ENCODE data around the gene ATP10A.
A peak's percentile ranks its signal among the peaks of the same experiment; 100 is the strongest.

The ATP10A gene

GRCh38 chr15:25677719-25678499, 185.2 kb downstream of the ATP10A start:
- Histone ChIP-seq H3K36me3 (ENCODE audit: insufficient read depth, low read length) (0 out of 2 replicates have a peak, but pooled peaks cover 4% of the 10 kb centered on the region), H2AFZ (ENCODE audit: low read length, unreplicated experiment) (no peak overlapping the region), H3K27ac (ENCODE audit: low read depth, low read length) (no peak overlapping the region), H3K4me1 (ENCODE audit: control insufficient read depth, insufficient read depth, low read length, unreplicated experiment) (no peaks in the 10 kb centered on the region), H3K79me2 (ENCODE audit: control insufficient read depth, insufficient read depth, low read length, unreplicated experiment) (no peaks in the 10 kb centered on the region), H3K27me3 (ENCODE audit: insufficient read depth, low read length) (no peaks in the 10 kb centered on the region), H3K4me3 (ENCODE audit: low read depth, low read length) (no peak overlapping the region)

- Histone ChIP-seq H3K27ac (ENCODE audit: low read depth, low read length) (no peak overlapping the region), H3K4me1 (ENCODE audit: control insufficient read depth, insufficient read depth, low read length, unreplicated experiment) (no peaks in the 10 kb centered on the region), H2AFZ (ENCODE audit: low read length, unreplicated experiment) (no peak overlapping the region), H3K27me3 (ENCODE audit: insufficient read depth, low read length) (peaks cover under 1% of the 10 kb centered on the region; the same call in 1 of the 2 replicates), H3K4me3 (ENCODE audit: low read depth, low read length) (no peak overlapping the region), H3K36me3 (ENCODE audit: insufficient read depth, low read length) (no peaks in the 10 kb centered on the region), H3K79me2 (ENCODE audit: control insufficient read depth, insufficient read depth, low read length, unreplicated experiment) (no peaks in the 10 kb centered on the region)
Observed at GRCh38 chr15:25676070-25676469, 187.1 kb downstream of the ATP10A start.

GRCh38 chr15:25675396-25675795, 187.7 kb downstream of the ATP10A start:
- no peaks in the 10 kb centered on the region for H3K4me1 ChIP-seq (ENCODE audit: control insufficient read depth, insufficient read depth, low read length, unreplicated experiment)
- no peak overlapping the region for H2AFZ ChIP-seq (ENCODE audit: low read length, unreplicated experiment)
- H3K4me3 ChIP-seq (ENCODE audit: low read depth, low read length): no peak overlapping the region

GRCh38 chr15:25674913-25675312, 188.2 kb downstream of the ATP10A start:
- Histone ChIP-seq H3K79me2 (ENCODE audit: control insufficient read depth, insufficient read depth, low read length, unreplicated experiment) (no peaks in the 10 kb centered on the region), H2AFZ (ENCODE audit: low read length, unreplicated experiment) (no peak overlapping the region), H3K4me3 (ENCODE audit: low read depth, low read length) (no peak overlapping the region), H3K36me3 (ENCODE audit: insufficient read depth, low read length) (no peaks in the 10 kb centered on the region), H3K27ac (ENCODE audit: low read depth, low read length) (no peak overlapping the region), H3K27me3 (ENCODE audit: insufficient read depth, low read length) (peaks cover 12% of the 10 kb centered on the region; the same call in 1 of the 2 replicates), H3K4me1 (ENCODE audit: control insufficient read depth, insufficient read depth, low read length, unreplicated experiment) (no peaks in the 10 kb centered on the region)

More at GRCh38 chr15:25675396-25675795, 187.7 kb downstream of the ATP10A start:
- H3K27ac ChIP-seq (ENCODE audit: low read depth, low read length): no peak overlapping the region
- peaks cover 8% of the 10 kb centered on the region; the same call in 1 of the 2 replicates for H3K27me3 ChIP-seq (ENCODE audit: insufficient read depth, low read length)
- H3K36me3 ChIP-seq (ENCODE audit: insufficient read depth, low read length): no peaks in the 10 kb centered on the region
- no peaks in the 10 kb centered on the region for H3K79me2 ChIP-seq (ENCODE audit: control insufficient read depth, insufficient read depth, low read length, unreplicated experiment)

- no peaks in the 10 kb centered on the region for H3K36me3 ChIP-seq (ENCODE audit: insufficient read depth, low read length)
- no peak overlapping the region for H3K4me3 ChIP-seq (ENCODE audit: low read depth, low read length)
Observed at GRCh38 chr15:25673972-25674371, 189.2 kb downstream of the ATP10A start.

GRCh38 chr15:25673351-25673750, 189.8 kb downstream of the ATP10A start:
- Histone ChIP-seq H3K79me2 (ENCODE audit: control insufficient read depth, insufficient read depth, low read length, unreplicated experiment) (no peaks in the 10 kb centered on the region), H3K27ac (ENCODE audit: low read depth, low read length) (no peak overlapping the region), H3K4me1 (ENCODE audit: control insufficient read depth, insufficient read depth, low read length, unreplicated experiment) (no peaks in the 10 kb centered on the region), H3K27me3 (ENCODE audit: insufficient read depth, low read length) (peaks cover 22% of the 10 kb centered on the region; the same call in 1 of the 2 replicates), H2AFZ (ENCODE audit: low read length, unreplicated experiment) (no peak overlapping the region), H3K4me3 (ENCODE audit: low read depth, low read length) (no peak overlapping the region), H3K36me3 (ENCODE audit: insufficient read depth, low read length) (no peaks in the 10 kb centered on the region)

More at GRCh38 chr15:25673972-25674371, 189.2 kb downstream of the ATP10A start:
- H3K27me3 ChIP-seq (ENCODE audit: insufficient read depth, low read length): peaks cover 19% of the 10 kb centered on the region; the same call in 1 of the 2 replicates
- H3K27ac ChIP-seq (ENCODE audit: low read depth, low read length): no peak overlapping the region
- no peak overlapping the region for H2AFZ ChIP-seq (ENCODE audit: low read length, unreplicated experiment)
- no peaks in the 10 kb centered on the region for H3K4me1 ChIP-seq (ENCODE audit: control insufficient read depth, insufficient read depth, low read length, unreplicated experiment)
- no peaks in the 10 kb centered on the region for H3K79me2 ChIP-seq (ENCODE audit: control insufficient read depth, insufficient read depth, low read length, unreplicated experiment)

- H2AFZ ChIP-seq (ENCODE audit: low read length, unreplicated experiment): no peak overlapping the region
- H3K27ac ChIP-seq (ENCODE audit: low read depth, low read length): no peak overlapping the region
- H3K4me3 ChIP-seq (ENCODE audit: low read depth, low read length): no peak overlapping the region
- H3K4me1 ChIP-seq (ENCODE audit: control insufficient read depth, insufficient read depth, low read length, unreplicated experiment): no peaks in the 10 kb centered on the region
- no peaks in the 10 kb centered on the region for H3K79me2 ChIP-seq (ENCODE audit: control insufficient read depth, insufficient read depth, low read length, unreplicated experiment)
- no peaks in the 10 kb centered on the region for H3K36me3 ChIP-seq (ENCODE audit: insufficient read depth, low read length)
- peaks cover 27% of the 10 kb centered on the region; the same call in 1 of the 2 replicates for H3K27me3 ChIP-seq (ENCODE audit: insufficient read depth, low read length)
Observed at GRCh38 chr15:25671132-25671531, 192.0 kb downstream of the ATP10A start.

GRCh38 chr15:25670621-25671020, 192.5 kb downstream of the ATP10A start:
- H3K36me3 ChIP-seq (ENCODE audit: insufficient read depth, low read length): no peaks in the 10 kb centered on the region
- no peak overlapping the region for H2AFZ ChIP-seq (ENCODE audit: low read length, unreplicated experiment)
- H3K27me3 ChIP-seq (ENCODE audit: insufficient read depth, low read length): peaks cover 27% of the 10 kb centered on the region; the same call in 1 of the 2 replicates
- no peak overlapping the region for H3K27ac ChIP-seq (ENCODE audit: low read depth, low read length)
- H3K4me1 ChIP-seq (ENCODE audit: control insufficient read depth, insufficient read depth, low read length, unreplicated experiment): no peaks in the 10 kb centered on the region
- H3K79me2 ChIP-seq (ENCODE audit: control insufficient read depth, insufficient read depth, low read length, unreplicated experiment): no peaks in the 10 kb centered on the region
- peak overlapping the region; percentile 25; the same call in 1 of the 2 replicates for H3K4me3 ChIP-seq (ENCODE audit: low read depth, low read length)

- H2AFZ ChIP-seq (ENCODE audit: low read length, unreplicated experiment): no peak overlapping the region
- H3K4me1 ChIP-seq (ENCODE audit: control insufficient read depth, insufficient read depth, low read length, unreplicated experiment): no peaks in the 10 kb centered on the region
- H3K27me3 ChIP-seq (ENCODE audit: insufficient read depth, low read length): peaks cover 27% of the 10 kb centered on the region; the same call in 1 of the 2 replicates
- peak overlapping the region; percentile 25 for H3K4me3 ChIP-seq (ENCODE audit: low read depth, low read length)
- no peaks in the 10 kb centered on the region for H3K36me3 ChIP-seq (ENCODE audit: insufficient read depth, low read length)
- no peaks in the 10 kb centered on the region for H3K79me2 ChIP-seq (ENCODE audit: control insufficient read depth, insufficient read depth, low read length, unreplicated experiment)
- no peak overlapping the region for H3K27ac ChIP-seq (ENCODE audit: low read depth, low read length)
Observed at GRCh38 chr15:25670025-25670554, 193.0 kb downstream of the ATP10A start.

GRCh38 chr15:25668901-25669300, 194.2 kb downstream of the ATP10A start:
- no peak overlapping the region for H2AFZ ChIP-seq (ENCODE audit: low read length, unreplicated experiment)
- H3K79me2 ChIP-seq (ENCODE audit: control insufficient read depth, insufficient read depth, low read length, unreplicated experiment): no peaks in the 10 kb centered on the region
- H3K27me3 ChIP-seq (ENCODE audit: insufficient read depth, low read length): peaks cover 30% of the 10 kb centered on the region; the same call in 1 of the 2 replicates
- no peaks in the 10 kb centered on the region for H3K36me3 ChIP-seq (ENCODE audit: insufficient read depth, low read length)
- H3K4me1 ChIP-seq (ENCODE audit: control insufficient read depth, insufficient read depth, low read length, unreplicated experiment): no peaks in the 10 kb centered on the region
- H3K4me3 ChIP-seq (ENCODE audit: low read depth, low read length): no peak overlapping the region
- H3K27ac ChIP-seq (ENCODE audit: low read depth, low read length): no peak overlapping the region
